Hepatocyte (in vitro differentiated cells): Measurements from ENCODE around the gene MGLL.

Experiments used
- CTCF ChIP-seq: fragments of 200-600 bp; sonication (generic); IDR thresholded peaks from 2 replicates; pipeline ENCODE4 v1.5.1; 2016; ENCODE audit warnings: antibody characterized with exemption, mild to moderate bottlenecking; ENCODE audit not compliant: poor library complexity
- EZH2 ChIP-seq: fragments of 200-600 bp; sonication (generic); IDR thresholded peaks from 2 replicates; pipeline ENCODE4 v1.6.1; 2016; ENCODE audit warnings: antibody characterized with exemption, mild to moderate bottlenecking, borderline replicate concordance

GRCh38 chr3:127702151-127702578 is 120.2 kb downstream of the MGLL start:
- no peak for TF ChIP-seq CTCF
- TF ChIP-seq EZH2: no peak
